Peyer's patch (tissue), 4 donors: ENCODE measurements around the gene MGAT4C.

Experiments used
- POLR2A ChIP-seq, 2 donors: fragments of 450-650 bp; IDR thresholded peaks; one replicate each; pipeline ENCODE4 v1.5.1; 2017; ENCODE audit warnings: antibody characterized with exemption in 2 of 2, mild to moderate bottlenecking in 2 of 2, moderate library complexity in 2 of 2
- TF ChIP-seq, protein P1 (sequence below), 6 experiments: fragments of 450-650 bp in 4 of 6; fragments of 200-600 bp in 2 of 6; sonication (generic) in 1 of 6; IDR thresholded peaks; one replicate each; pipeline ENCODE4 v1.5.1; 2017 to 2019; ENCODE audit warnings: antibody characterized with exemption in 6 of 6, mild to moderate bottlenecking in 3 of 6, moderate library complexity in 1 of 6

DNA sequence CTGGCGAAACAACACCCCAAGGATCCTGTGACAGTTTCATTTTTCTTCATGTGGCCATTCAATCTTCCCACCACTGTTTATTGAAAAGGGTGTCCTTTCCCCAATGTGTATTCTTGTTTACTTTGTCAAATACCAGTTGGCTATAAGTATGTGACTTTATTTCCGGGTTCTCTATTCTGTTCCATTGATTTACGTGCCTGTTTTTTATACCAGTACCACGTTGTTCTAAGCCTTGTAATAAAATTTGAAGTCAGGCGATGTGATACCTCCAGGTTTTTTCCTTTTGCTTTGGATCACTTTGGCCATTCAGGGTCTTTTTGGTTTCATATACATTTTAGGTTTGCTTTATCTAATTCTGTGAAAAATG is 9.1 kb upstream of the MGAT4C start:
- no peak for TF ChIP-seq POLR2A (IDR thresholded peaks at IDR 0.05)
- TF ChIP-seq, protein P1, sequence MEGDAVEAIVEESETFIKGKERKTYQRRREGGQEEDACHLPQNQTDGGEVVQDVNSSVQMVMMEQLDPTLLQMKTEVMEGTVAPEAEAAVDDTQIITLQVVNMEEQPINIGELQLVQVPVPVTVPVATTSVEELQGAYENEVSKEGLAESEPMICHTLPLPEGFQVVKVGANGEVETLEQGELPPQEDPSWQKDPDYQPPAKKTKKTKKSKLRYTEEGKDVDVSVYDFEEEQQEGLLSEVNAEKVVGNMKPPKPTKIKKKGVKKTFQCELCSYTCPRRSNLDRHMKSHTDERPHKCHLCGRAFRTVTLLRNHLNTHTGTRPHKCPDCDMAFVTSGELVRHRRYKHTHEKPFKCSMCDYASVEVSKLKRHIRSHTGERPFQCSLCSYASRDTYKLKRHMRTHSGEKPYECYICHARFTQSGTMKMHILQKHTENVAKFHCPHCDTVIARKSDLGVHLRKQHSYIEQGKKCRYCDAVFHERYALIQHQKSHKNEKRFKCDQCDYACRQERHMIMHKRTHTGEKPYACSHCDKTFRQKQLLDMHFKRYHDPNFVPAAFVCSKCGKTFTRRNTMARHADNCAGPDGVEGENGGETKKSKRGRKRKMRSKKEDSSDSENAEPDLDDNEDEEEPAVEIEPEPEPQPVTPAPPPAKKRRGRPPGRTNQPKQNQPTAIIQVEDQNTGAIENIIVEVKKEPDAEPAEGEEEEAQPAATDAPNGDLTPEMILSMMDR (IDR thresholded peaks at IDR 0.05), result no peak
